T-cell (primary cell): ENCODE measurements around the gene CIZ1. TPM values are rescaled to one million over a fixed set of nuclear protein-coding genes. Genes with fewer than 3 reads are reported as not detected.

Experiments
- ATAC-seq, 4 experiments: fragments of 200-7000 bp in 3 of 4; fragments of 150-1000 bp in 1 of 4; cut with Tn5 transposase; replicated peaks in 1 of 4; 1 replicate in 3 of 4; 2 replicates in 1 of 4; pipeline ENCODE4 v1.10.0; 2021; ENCODE audit warnings: moderate library complexity in 3 of 4, mild to moderate bottlenecking in 2 of 4, moderate number of reproducible peaks in 1 of 4
- CTCF ChIA-PET, 2 donors: fragments of 300-600 bp; sonication (Branson Sonifier 250); formaldehyde crosslinking; loops; one replicate each; lab custom pipeline; 2022; ENCODE audit warnings: antibody characterized with exemption in 2 of 2; lab: Charles Lee
- POLR2A ChIA-PET, 2 donors: fragments of 300-600 bp; sonication (Branson Sonifier 250); formaldehyde crosslinking; loops; one replicate each; lab custom pipeline; 2022; ENCODE audit warnings: antibody characterized with exemption in 2 of 2; lab: Charles Lee
- DNase-seq, 35 experiments: peaks; one replicate each; pipeline versions ENCODE4 v3.0.0 to v3.0.0-alpha.2; 2013 to 2023
- H3K27ac ChIP-seq: one replicate; pipeline ENCODE4 v1.5.1; 2013; ENCODE audit warnings: low read length
- H3K27me3 ChIP-seq, 2 experiments: replicated peaks in 1 of 2; 1 replicate in 1 of 2; 2 replicates in 1 of 2; pipeline versions ENCODE4 v1.6.1 to v1.7.0; 2013; ENCODE audit warnings: low read length in 1 of 2, mixed read lengths in 1 of 2; ENCODE audit not compliant: control insufficient read depth in 2 of 2, insufficient read depth in 2 of 2; ENCODE audit errors: extremely low read depth in 1 of 2
- H3K36me3 ChIP-seq, 2 donors: 1 replicate in 1 of 2; 2 replicates in 1 of 2; pipeline versions ENCODE4 v1.6.1 to v1.7.0; 2013; ENCODE audit warnings: low read length in 1 of 2; ENCODE audit not compliant: control insufficient read depth in 2 of 2, insufficient read depth in 1 of 2; ENCODE audit errors: extremely low read depth in 1 of 2
- H3K4me1 ChIP-seq, 2 experiments: 1 replicate in 1 of 2; 2 replicates in 1 of 2; pipeline versions ENCODE4 v1.6.1 to v1.7.0; 2013; ENCODE audit warnings: low read length in 2 of 2, mixed read lengths in 1 of 2; ENCODE audit not compliant: insufficient read depth in 2 of 2, control insufficient read depth in 1 of 2; ENCODE audit errors: extremely low read depth in 1 of 2
- H3K4me3 ChIP-seq, 2 donors: 1 replicate in 1 of 2; 2 replicates in 1 of 2; pipeline versions ENCODE4 v1.5.1 to v1.7.0; 2013; ENCODE audit warnings: mild to moderate bottlenecking in 2 of 2, low read length in 1 of 2, moderate library complexity in 1 of 2; ENCODE audit not compliant: control insufficient read depth in 1 of 2; ENCODE audit errors: extremely low read depth in 1 of 2
- H3K9me3 ChIP-seq: 2 replicates; pipeline ENCODE4 v1.7.0; 2013
- H3K27ac Mint-ChIP-seq, 2 donors: one replicate each; pipeline ENCODE4 v1.8.0; 2020 to 2021; ENCODE audit warnings: mild to moderate bottlenecking in 2 of 2, mixed read lengths in 2 of 2
- H3K27me3 Mint-ChIP-seq, 2 donors: one replicate each; pipeline ENCODE4 v1.8.0; 2021 to 2022; ENCODE audit warnings: mixed read lengths in 2 of 2
- H3K36me3 Mint-ChIP-seq: one replicate; pipeline ENCODE4 v1.8.0; 2021; ENCODE audit warnings: mixed read lengths
- H3K4me1 Mint-ChIP-seq, 3 donors: one replicate each; pipeline ENCODE4 v1.8.0; 2020 to 2022; ENCODE audit warnings: mixed read lengths in 3 of 3, mild to moderate bottlenecking in 1 of 3
- H3K4me3 Mint-ChIP-seq, 3 donors: one replicate each; pipeline ENCODE4 v1.8.0; 2020 to 2022; ENCODE audit warnings: mild to moderate bottlenecking in 3 of 3, mixed read lengths in 3 of 3, moderate library complexity in 3 of 3
- H3K9me3 Mint-ChIP-seq, 3 donors: one replicate each; pipeline ENCODE4 v1.8.0; 2020 to 2022; ENCODE audit warnings: mixed read lengths in 3 of 3
- whole genome bisulfite sequencing: methylation state at CpG from one replicate; pipeline ENCODE4 v1.1.5; 2013; ENCODE audit warnings: missing lambda C conversion rate; ENCODE audit not compliant: insufficient coverage; 5-methylcytosine and 5-hydroxymethylcytosine counted together
- total RNA-seq, 35 experiments: library from RNA in 6 of 35; stranded (reverse) in 6 of 35; fragments of 120-200 nt in 1 of 35; gene quantifications; one replicate each; pipeline versions ENCODE4 v1.2.1 to v1.2.4 and lab custom pipeline; 2013 to 2026

The CIZ1 gene
- total RNA-seq, 5 donors from 2014 or later (not counting 1 experiment from before 2014, with no cell fraction given) = 143 to 163 (median 150) TPM

DNA sequence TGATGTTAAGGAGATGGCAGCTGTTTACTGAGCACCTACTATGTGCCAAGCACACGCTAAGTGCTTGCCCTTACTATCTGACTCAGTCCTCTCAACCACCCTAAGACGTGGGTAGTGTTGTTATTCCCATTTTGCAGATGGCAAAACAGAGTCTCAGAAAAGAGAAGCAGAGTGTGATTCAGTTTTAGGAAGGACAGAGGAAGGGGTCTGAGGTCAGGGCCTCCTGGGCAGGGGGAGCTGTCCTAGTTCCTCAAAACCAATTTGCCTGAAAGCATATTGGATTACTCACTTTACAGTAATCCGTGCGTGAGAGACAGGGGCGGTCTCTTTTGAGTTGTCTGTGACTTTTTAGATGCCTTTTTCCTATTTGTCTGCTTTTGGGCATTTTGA lies 35.0 kb upstream of the CIZ1 start:
- Histone ChIP-seq H3K9me3 (no peaks in the 10 kb centered on the region), H3K4me3 (no peak overlapping the region), H3K4me1 (no peaks in the 10 kb centered on the region), H3K27me3 (peaks cover 0 to 9% of the 10 kb centered on the region in 2 experiments), H3K36me3 (no peaks in the 10 kb centered on the region), H3K27ac (no peak overlapping the region)
- Mint-ChIP-seq H3K4me3 (no peak overlapping the region), H3K36me3 (no peaks in the 10 kb centered on the region), H3K27me3 (no peaks in the 10 kb centered on the region), H3K27ac (no peak overlapping the region), H3K9me3 (no peaks in the 10 kb centered on the region), H3K4me1 (no peaks in the 10 kb centered on the region)
- ChIA-PET POLR2A (interaction anchor here in 1 of 2 donors (0.6 kb wide), 1 partner anchor 39 kb away, joined by 3 read pairs; no protein-coding TSS in a partner anchor), CTCF (no interaction called here)
- no peak for ATAC-seq
- no CpG with 5 or more reads among the region's 5 CpGs for WGBS
- DNase-seq = no peak

DNA sequence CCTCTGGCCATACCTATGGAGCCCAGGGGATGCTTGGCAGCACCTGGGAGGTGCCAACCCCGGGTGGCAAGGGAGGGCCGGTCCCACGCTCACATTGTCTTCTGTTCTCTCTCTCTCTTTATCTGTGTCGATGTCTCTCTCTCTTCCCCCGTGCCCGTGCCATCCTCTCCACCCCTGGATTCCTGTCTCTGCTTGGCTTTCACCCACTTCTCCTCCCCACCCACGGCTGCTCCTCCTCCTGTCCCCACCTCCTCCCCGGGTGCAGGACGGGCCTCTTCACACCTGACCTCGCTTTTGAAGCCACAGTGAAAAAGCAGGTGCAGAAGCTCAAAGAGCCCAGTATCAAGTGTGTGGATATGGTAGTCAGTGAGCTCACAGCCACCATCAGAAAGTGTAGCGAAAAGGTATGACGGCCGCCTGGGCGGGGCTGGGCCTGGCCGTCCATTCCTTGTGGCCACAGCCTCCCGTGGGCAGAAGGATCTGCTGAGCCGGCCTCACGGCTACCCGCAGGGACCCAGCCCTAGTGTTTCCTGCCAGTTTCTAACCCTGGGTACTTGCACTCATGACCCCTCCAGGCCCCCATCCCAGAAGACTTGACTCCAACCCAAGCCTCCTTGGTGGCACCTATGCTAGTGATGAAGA lies 34.5 kb upstream of the CIZ1 start:
- Mint-ChIP-seq H3K27ac (no peak overlapping the region), H3K4me1 (peaks cover 0 to 2% (median 0%) of the 10 kb centered on the region in 3 donors), H3K9me3 (no peaks in the 10 kb centered on the region), H3K27me3 (no peaks in the 10 kb centered on the region), H3K4me3 (no peak overlapping the region), H3K36me3 (no peaks in the 10 kb centered on the region)
- POLR2A ChIA-PET = interaction anchor here in 1 of 2 donors (0.6 kb wide), 1 partner anchor 39 kb away, joined by 3 read pairs; no protein-coding TSS in a partner anchor
- ATAC-seq (no peak), DNase-seq (no peak)
- H3K27me3 ChIP-seq = peaks cover 0 to 9% of the 10 kb centered on the region in 2 experiments
- no peaks in the 10 kb centered on the region for H3K36me3 ChIP-seq
- WGBS = 81% methylated on average over 13 of the region's 19 CpGs
- H3K4me3 ChIP-seq = no peak overlapping the region
- CTCF ChIA-PET = no interaction called here
- no peaks in the 10 kb centered on the region for H3K9me3 ChIP-seq
- no peaks in the 10 kb centered on the region for H3K4me1 ChIP-seq
- no peak overlapping the region for H3K27ac ChIP-seq

DNA sequence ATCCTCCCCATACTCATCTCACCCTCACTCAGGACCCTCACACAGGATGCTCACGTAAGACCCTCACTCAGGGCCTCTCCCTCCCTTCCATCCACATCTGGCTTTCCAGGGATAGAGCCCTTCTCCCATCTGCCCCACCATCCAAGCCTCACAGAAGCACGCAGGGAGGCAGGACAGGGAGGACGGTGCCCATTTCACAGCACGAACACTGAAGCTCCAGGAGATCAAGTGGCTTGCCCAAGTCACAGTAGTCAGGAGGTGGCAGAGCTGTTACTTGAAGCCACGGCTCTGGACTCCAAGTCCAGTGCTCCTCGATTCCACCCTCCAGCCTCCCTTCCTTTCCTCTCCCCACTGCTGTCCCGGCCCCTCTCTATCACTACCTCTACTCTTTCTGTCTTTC lies 33.5 kb upstream of the CIZ1 start:
- Mint-ChIP-seq H3K36me3 (no peaks in the 10 kb centered on the region), H3K9me3 (no peaks in the 10 kb centered on the region), H3K27ac (no peak overlapping the region), H3K27me3 (no peaks in the 10 kb centered on the region), H3K4me3 (no peak overlapping the region), H3K4me1 (peaks cover 0 to 5% (median 0%) of the 10 kb centered on the region in 3 donors)
- Histone ChIP-seq H3K4me1 (no peaks in the 10 kb centered on the region), H3K36me3 (no peaks in the 10 kb centered on the region), H3K9me3 (no peaks in the 10 kb centered on the region), H3K4me3 (no peak overlapping the region), H3K27ac (no peak overlapping the region), H3K27me3 (peaks cover 0 to 9% of the 10 kb centered on the region in 2 experiments)
- CTCF ChIA-PET = no interaction called here
- WGBS = 72% methylated on average over 6 of the region's 7 CpGs
- ATAC-seq (no peak), DNase-seq (no peak)
- POLR2A ChIA-PET = no interaction called here

DNA sequence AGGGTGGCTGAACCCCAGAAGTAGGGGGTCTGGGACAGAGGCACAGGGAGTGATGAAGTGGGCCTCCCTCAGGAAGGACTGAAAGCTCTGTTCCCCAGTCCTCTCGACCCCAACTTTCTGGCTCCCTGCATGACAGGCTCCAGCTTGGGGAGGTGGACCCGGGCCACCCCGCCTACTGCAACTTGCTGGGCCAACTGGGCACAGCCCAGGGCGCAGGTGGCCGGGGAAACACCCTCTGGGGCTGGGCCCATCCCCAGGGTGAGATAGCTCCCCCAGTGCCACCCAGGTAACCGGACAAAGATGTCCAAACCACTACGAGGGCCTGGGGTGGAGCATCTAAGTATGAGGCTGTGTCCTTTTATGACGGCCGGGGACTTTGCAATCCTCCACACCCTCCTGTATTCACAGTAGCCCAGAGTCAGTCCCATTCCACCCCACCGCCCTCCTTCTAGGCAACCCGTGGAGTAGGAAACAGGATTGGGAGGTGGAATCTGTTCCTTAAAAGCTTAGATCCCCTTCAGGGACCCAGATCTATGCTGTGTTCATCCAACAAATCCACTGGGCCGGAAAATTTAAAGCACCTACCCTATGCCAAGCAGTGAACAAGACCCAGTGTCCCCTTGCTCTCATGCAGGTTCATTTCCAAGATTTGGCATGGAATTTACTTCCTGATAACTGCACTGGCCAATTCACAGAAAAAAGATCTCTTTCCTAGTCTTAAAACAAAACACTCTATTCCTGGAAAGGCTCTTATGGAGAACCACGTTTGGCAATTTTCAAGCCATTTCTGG lies 31.7 kb upstream of the CIZ1 start:
- Histone ChIP-seq H3K9me3 (no peaks in the 10 kb centered on the region), H3K27me3 (peaks cover 0 to 9% of the 10 kb centered on the region in 2 experiments), H3K27ac (no peak overlapping the region), H3K36me3 (no peaks in the 10 kb centered on the region), H3K4me3 (no peak overlapping the region), H3K4me1 (peaks cover 0 to 14% of the 10 kb centered on the region in 2 experiments)
- H3K36me3 Mint-ChIP-seq = no peaks in the 10 kb centered on the region
- WGBS = 89% methylated on average over 3 of the region's 13 CpGs
- H3K27me3 Mint-ChIP-seq = no peaks in the 10 kb centered on the region
- CTCF ChIA-PET = no interaction called here
- peaks cover 11 to 14% (median 11%) of the 10 kb centered on the region in 3 donors for H3K4me1 Mint-ChIP-seq
- H3K4me3 Mint-ChIP-seq = no peak overlapping the region
- ATAC-seq (no peak), DNase-seq (no peak)
- no peaks in the 10 kb centered on the region for H3K9me3 Mint-ChIP-seq
- H3K27ac Mint-ChIP-seq = no peak overlapping the region
- POLR2A ChIA-PET = no interaction called here

DNA sequence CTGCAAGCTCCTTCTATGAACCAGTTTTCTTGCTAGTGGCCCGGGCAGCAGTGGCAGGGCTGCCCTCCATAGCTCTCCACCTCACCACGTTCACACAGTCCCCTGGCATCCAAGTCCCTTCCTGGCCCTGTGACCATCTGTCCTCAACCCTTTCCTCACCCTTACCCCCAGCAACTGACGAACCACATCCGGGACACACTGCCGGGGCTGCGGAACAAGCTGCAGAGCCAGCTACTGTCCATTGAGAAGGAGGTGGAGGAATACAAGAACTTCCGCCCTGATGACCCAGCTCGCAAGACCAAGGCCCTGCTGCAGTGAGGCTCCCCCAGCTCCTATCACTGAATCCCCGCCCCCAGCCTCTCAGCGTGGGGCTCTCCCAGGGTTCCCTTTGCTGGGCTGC lies 30.7 kb upstream of the CIZ1 start:
- ATAC-seq (no peak), DNase-seq (no peak)
- H3K27ac ChIP-seq = no peak overlapping the region
- Mint-ChIP-seq H3K4me3 (no peak overlapping the region), H3K27me3 (no peaks in the 10 kb centered on the region), H3K9me3 (no peaks in the 10 kb centered on the region), H3K4me1 (peaks cover 11 to 17% (median 14%) of the 10 kb centered on the region in 3 donors), H3K36me3 (no peaks in the 10 kb centered on the region), H3K27ac (no peak overlapping the region)
- no peak overlapping the region for H3K4me3 ChIP-seq
- H3K36me3 ChIP-seq = no peaks in the 10 kb centered on the region
- POLR2A ChIA-PET = no interaction called here
- 81% methylated on average over 2 of the region's 10 CpGs for WGBS
- peaks cover 0 to 18% of the 10 kb centered on the region in 2 experiments for H3K4me1 ChIP-seq
- H3K9me3 ChIP-seq = no peaks in the 10 kb centered on the region
- peaks cover 0 to 9% of the 10 kb centered on the region in 2 experiments for H3K27me3 ChIP-seq
- CTCF ChIA-PET = no interaction called here

DNA sequence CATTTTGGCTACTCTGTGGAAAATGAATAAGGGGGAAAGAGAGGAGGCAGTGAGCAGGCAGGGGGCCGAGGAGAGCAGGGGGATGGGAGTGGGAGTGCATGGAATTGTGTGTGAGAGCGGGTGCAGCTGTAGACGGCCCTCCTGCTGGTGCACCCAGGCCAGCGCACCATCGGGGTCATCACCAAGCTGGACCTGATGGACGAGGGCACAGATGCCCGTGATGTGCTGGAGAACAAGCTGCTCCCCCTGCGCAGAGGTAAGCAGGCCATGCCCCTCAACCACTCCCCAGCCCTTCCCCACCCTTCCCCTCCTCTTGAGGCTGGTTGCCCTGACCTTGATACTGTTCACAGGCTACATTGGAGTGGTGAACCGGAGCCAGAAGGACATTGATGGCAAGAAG lies 28.5 kb upstream of the CIZ1 start:
- DNase-seq (no peak), ATAC-seq (no peak)
- Mint-ChIP-seq H3K36me3 (no peaks in the 10 kb centered on the region), H3K27ac (no peak overlapping the region), H3K9me3 (no peaks in the 10 kb centered on the region), H3K4me3 (no peak overlapping the region), H3K27me3 (peaks cover 0 to 2% of the 10 kb centered on the region in 2 donors), H3K4me1 (peaks cover 13 to 17% (median 14%) of the 10 kb centered on the region in 3 donors)
- Histone ChIP-seq H3K27me3 (peaks cover 0 to 15% of the 10 kb centered on the region in 2 experiments), H3K4me1 (peaks cover 0 to 18% of the 10 kb centered on the region in 2 experiments), H3K36me3 (no peaks in the 10 kb centered on the region), H3K9me3 (no peaks in the 10 kb centered on the region), H3K27ac (no peak overlapping the region), H3K4me3 (no peak overlapping the region)
- ChIA-PET CTCF (interaction anchor here in 1 of 2 donors (0.6 kb wide), 1 partner anchor 142 kb away, joined by 3 read pairs; no protein-coding TSS in a partner anchor), POLR2A (no interaction called here)
- WGBS = 93% methylated on average over 8 of the region's 9 CpGs
